ENCODE results near the gene FBXL16. TPM values are rescaled to one million over a fixed set of nuclear protein-coding genes. Genes with fewer than 3 reads are reported as not detected.

Gene FBXL16
- polyA plus RNA-seq, 2 of the 4 experiments (the other 2 are of a cell fraction), result 0.53 to 1.2 TPM

DNA sequence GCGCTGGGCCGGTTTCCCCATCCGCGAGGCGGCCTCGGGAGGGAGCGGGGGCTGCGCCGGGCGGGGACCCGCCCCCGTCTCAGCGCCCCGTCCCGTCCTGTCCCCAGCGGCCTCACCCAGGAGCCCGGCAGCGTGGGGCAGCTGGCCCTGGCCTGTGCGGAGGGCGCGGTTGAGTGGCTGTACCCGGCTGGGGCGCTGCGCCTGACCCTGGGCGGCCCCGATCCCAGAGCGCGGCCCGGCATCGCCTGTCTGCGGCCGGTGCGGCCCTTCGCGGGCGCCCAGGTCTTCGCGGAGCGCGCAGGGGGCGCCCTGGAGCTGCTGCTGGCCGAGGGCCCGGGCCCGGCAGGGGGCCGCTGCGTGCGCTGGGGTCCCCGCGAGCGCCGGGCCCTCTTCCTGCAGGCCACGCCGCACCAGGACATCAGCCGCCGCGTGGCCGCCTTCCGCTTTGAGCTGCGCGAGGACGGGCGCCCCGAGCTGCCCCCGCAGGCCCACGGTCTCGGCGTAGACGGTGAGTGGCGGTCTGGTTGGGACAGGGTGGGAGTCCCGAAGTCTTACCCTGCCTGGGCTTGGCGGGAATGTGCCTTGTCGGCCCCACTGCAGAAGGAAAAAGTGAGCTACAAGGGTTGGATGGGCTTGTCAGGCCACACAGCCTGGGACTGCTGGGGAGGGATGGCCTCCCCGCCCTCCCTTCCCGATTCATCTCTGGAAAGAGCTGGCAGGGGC, 10.0 kb upstream of the FBXL16 start:
- Histone ChIP-seq H3K27ac (peak overlapping the region; percentile 80 to 99), H3K4me3 (peak overlapping the region; percentile 64), H3K4me2 (peak overlapping the region; percentile 94), H3K9me3 (no peaks in the 10 kb centered on the region), H3K4me1 (peaks cover 79% of the 10 kb centered on the region)
- ChIA-PET POLR2A (interaction anchor here (0.6 to 2.4 kb wide), 5 partner anchors 9 to 365 kb away, joined by 3 to 23 read pairs (median 6); partner anchors contain the start of genes CCDC78, CHTF18 and RPUSD1), CTCF (interaction anchor here (0.7 to 25.1 kb wide), 17 partner anchors 8 to 434 kb away, joined by 3 to 656 read pairs (median 5); partner anchors contain the start of genes ANTKMT, CCDC78, CHTF18 and CIAO3)
- ATAC-seq, result peak in 1 of 2 experiments; percentile 23; a peak in 4 of 6 replicates
- 0% methylated on average over 3 of the region's 74 CpGs for WGBS (ENCODE audit: missing lambda C conversion rate)
- no peak for TF ChIP-seq ATOH8 (CRISPR knock-in tag; IDR thresholded peaks at IDR 0.05; ENCODE audit: low read depth)
- peak in 1 of 2 experiments; percentile 58; a peak in 2 of 5 replicates for TF ChIP-seq JUN (IDR thresholded peaks at IDR 0.05)
- no peak for TF ChIP-seq ZSCAN20 (CRISPR knock-in tag; IDR thresholded peaks at IDR 0.05)
- TF ChIP-seq, protein P1, sequence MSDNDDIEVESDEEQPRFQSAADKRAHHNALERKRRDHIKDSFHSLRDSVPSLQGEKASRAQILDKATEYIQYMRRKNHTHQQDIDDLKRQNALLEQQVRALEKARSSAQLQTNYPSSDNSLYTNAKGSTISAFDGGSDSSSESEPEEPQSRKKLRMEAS (IDR thresholded peaks at IDR 0.05), result peak; percentile 37; the same call in 1 of the 2 replicates
- TF ChIP-seq HDAC2 (IDR thresholded peaks at IDR 0.05), result no peak
- TF ChIP-seq, protein P2, sequence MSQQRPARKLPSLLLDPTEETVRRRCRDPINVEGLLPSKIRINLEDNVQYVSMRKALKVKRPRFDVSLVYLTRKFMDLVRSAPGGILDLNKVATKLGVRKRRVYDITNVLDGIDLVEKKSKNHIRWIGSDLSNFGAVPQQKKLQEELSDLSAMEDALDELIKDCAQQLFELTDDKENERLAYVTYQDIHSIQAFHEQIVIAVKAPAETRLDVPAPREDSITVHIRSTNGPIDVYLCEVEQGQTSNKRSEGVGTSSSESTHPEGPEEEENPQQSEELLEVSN (IDR thresholded peaks at IDR 0.05; ENCODE audit: borderline replicate concordance, low read depth), result peak; percentile 70
- TF ChIP-seq MYC (IDR thresholded peaks at IDR 0.05; ENCODE audit: borderline replicate concordance, low read length), result peak; percentile 38; the same call in 1 of the 2 replicates
- 0 out of 2 replicates have a peak, but pooled peaks have one; percentile 10 for TF ChIP-seq RNF2 (IDR thresholded peaks at IDR 0.05; ENCODE audit: borderline replicate concordance, low read depth)
- TF ChIP-seq CTCF (IDR thresholded peaks at IDR 0.05), result peak; percentile 61
- TF ChIP-seq, protein P3, sequence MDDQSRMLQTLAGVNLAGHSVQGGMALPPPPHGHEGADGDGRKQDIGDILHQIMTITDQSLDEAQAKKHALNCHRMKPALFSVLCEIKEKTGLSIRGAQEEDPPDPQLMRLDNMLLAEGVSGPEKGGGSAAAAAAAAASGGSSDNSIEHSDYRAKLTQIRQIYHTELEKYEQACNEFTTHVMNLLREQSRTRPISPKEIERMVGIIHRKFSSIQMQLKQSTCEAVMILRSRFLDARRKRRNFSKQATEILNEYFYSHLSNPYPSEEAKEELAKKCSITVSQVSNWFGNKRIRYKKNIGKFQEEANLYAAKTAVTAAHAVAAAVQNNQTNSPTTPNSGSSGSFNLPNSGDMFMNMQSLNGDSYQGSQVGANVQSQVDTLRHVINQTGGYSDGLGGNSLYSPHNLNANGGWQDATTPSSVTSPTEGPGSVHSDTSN (IDR thresholded peaks at IDR 0.05), result peak; percentile 29; the same call in 1 of the 2 replicates
- no peak for TF ChIP-seq GATA3 (IDR thresholded peaks at IDR 0.05; ENCODE audit: borderline replicate concordance)
- 0 out of 2 replicates have a peak, but pooled peaks have one; percentile 28 for TF ChIP-seq PHF8 (IDR thresholded peaks at IDR 0.05; ENCODE audit: borderline replicate concordance, low read depth)
- no peak for FAIRE-seq
- peak in 1 of 2 experiments; percentile 61 for DNase-seq (ENCODE audit: low read depth in 1 of 2, low spot score in 1 of 2)

DNA sequence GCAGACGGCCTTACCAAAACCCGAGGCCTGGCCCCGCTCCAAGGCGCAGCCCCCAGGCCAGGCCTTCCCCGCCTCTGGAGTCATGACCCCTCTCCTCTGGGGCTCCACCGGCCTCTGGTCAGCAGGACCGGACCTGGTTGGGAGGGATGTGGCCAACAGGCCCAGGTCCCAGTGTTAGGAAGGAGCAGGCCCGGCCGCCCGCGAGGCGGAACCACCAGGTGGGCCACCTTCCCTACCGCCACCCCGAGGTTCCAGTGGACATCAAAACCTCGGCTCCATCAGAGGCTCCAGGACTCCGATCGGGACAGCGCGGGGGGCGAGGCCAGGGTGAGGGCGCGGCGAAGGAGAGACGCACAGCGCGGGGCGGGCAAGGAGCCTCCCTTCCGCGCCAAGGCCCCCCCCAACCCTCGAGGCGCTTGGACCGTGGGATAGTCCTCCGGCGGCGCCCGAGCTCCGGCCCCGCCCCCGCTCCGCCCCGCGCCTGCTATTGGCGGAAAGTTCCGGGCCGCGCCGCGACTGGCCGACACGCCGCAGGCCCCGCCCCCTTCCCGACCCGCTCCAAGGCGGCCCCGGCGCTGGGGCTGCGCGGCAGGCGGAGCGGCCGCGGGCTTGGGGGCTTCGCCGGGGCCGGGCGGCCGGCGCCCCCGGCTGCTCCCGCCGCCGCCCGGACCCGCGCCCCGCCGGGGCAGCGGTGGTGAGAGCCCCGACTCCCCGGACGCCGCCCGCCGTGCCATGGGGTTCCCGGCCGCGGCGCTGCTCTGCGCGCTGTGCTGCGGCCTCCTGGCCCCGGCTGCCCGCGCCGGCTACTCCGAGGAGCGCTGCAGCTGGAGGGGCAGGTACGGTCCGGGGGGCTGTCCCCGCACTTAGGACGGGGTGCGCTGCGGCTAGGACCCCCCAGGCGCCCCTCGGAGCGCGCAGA, 9.2 kb upstream of the FBXL16 start, which contains the start of gene METRN:
TSS of gene METRN (plus strand) at position 561 of the 919 bp plus-strand sequence. CDS start at position 733, 172 bp downstream.
- H3K4me2 ChIP-seq, result peak within 1 kb of the TSS; percentile 94
- DNase-seq (ENCODE audit: low read depth in 1 of 2, low spot score in 1 of 2), result peak; percentile 83 to 90
- 13% methylated on average over 26 of the region's 108 CpGs for WGBS (ENCODE audit: missing lambda C conversion rate)
- CTCF ChIA-PET, result interaction anchor here (0.9 to 25.1 kb wide), 13 partner anchors 8 to 435 kb away, joined by 3 to 656 read pairs (median 5); partner anchors contain the start of genes ANTKMT, CCDC78, CHTF18 and CIAO3
- no peaks in the 10 kb centered on the region for H3K9me3 ChIP-seq
- no peak for FAIRE-seq
- peak; percentile 16 to 20; a peak in 2 of 5 replicates for TF ChIP-seq JUN (IDR thresholded peaks at IDR 0.05)
- TF ChIP-seq, protein P2 (IDR thresholded peaks at IDR 0.05; ENCODE audit: borderline replicate concordance, low read depth), result peak; percentile 72
- peak; percentile 28; the same call in 1 of the 2 replicates for TF ChIP-seq POLR2A (IDR thresholded peaks at IDR 0.05; ENCODE audit: low read length)
- TF ChIP-seq, protein P1 (IDR thresholded peaks at IDR 0.05), result peak; percentile 80
- peak; percentile 62; the same call in 1 of the 2 replicates for TF ChIP-seq RNF2 (IDR thresholded peaks at IDR 0.05; ENCODE audit: borderline replicate concordance, low read depth)
- TF ChIP-seq RARB (CRISPR knock-in tag; IDR thresholded peaks at IDR 0.05), result no peak
- peak; percentile 37 to 61 for ATAC-seq
- peaks cover 84% of the 10 kb centered on the region for H3K4me1 ChIP-seq
- peak within 1 kb of the TSS; percentile 64 for H3K4me3 ChIP-seq
- POLR2A ChIA-PET, result interaction anchor here (0.6 to 2.4 kb wide), 6 partner anchors 10 to 74 kb away, joined by 3 to 23 read pairs (median 4); partner anchors contain the start of genes CCDC78, CHTF18, JMJD8 and RPUSD1
- H3K27ac ChIP-seq, result peak within 1 kb of the TSS; percentile 80 to 99

Measured in A549 (cell line).